ENCODE results near the gene CARD19.

The CARD19 gene, protein sequence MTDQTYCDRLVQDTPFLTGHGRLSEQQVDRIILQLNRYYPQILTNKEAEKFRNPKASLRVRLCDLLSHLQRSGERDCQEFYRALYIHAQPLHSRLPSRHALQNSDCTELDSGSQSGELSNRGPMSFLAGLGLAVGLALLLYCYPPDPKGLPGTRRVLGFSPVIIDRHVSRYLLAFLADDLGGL

DNA sequence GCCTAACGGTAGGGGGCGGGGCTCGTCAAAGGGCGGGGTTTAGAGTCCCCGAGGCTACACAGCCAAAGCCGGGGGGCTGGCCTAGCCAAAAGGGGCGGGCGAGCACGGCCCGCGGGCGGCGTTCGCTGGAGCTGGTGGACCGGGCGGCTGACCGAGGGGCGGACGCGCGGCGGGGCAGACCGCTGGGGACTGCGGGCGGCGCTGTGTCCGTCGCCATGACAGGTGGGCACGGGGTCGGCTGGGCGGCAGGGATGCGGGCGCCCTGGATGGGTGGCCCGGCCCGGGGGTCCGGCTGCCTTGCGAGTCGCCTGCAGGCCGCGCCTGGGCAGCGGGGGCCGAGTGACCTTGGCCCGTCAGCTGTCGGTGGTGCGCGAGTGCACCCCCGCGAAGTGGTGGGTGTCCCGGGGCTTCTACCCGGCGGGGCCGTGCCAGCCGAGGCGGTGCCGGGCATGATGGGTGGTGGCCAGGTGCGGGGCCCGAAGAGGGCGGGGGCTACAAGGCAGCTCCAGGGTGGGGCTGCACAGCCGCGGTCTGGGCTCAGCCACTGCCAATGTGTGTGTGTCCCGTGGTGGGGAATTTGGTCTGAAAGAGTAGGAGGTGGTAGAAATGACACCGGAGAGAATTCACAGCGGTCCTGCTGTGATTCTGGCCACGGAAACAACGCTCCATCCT is at the start of gene CARD19:
Gene CARD19, plus strand, starts transcription at position 87 of the 672 bp plus-strand sequence. Its CDS starts 129 bp downstream, at position 216.
- peak; percentile 65 for DNase-seq (ENCODE audit: low spot score)

DNA sequence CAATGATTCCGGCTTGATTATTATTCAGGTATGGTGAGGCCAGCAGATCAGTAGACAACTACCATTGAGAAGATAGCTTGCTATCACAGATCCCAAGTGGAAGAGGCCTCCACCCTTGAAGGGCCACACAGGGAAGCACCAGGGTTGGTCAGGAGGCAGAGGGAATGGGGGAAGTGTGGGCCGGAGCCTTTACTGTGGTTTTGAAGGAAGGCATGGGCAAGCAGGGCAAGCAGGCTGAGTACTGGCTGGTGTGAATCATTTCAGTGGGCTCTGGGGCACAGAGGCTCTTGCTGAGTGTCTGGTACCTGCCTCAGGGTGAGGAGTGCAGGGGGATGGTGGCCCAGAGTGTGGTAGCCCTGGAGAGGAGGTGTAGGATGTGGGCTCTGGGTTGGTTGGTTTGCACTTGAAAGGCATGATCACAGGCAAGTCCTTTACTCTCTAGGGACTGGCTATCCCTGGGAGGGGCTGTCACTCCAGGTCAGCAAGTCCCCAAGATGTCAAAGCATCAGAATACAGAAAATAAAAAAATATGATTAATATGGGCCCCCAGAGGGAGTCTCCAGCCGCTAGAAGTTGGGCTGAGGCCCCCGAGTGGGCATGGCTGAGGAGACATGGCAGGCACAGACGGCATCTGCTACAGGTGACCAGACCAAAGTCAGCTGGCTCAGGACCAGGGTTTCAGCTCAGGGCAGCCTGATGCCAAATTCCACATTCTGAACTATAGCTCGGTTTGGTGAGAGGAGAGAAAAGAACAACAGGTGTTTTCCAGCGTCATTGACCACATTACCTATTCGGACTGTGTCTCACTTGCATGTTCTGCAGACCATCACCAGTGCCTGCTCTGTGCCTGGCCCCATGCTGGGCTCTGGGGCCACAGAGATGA is 47.2 kb upstream of the CARD19 start:
- DNase-seq (ENCODE audit: low spot score), result no peak

DNA sequence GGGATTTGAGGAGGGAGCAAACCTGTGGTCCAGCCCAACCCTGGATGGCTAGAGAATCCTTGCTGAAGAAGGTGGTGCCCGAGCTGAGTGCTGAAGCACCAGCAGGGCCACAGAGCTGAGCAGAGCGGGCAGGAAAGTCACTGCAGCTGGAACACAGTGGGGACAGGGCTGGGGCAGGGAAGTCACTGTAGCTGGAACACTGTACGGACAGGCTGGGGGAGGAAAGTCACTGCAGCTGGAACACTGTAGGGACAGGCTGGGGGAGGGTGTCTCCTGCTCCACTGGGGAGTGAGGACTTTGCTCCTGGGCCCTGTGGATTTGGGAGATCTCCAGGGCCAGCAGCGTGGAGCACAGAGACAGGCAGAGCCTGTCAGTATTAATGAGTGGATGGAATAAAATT is 46.5 kb upstream of the CARD19 start:
- DNase-seq (ENCODE audit: low spot score), result no peak

DNA sequence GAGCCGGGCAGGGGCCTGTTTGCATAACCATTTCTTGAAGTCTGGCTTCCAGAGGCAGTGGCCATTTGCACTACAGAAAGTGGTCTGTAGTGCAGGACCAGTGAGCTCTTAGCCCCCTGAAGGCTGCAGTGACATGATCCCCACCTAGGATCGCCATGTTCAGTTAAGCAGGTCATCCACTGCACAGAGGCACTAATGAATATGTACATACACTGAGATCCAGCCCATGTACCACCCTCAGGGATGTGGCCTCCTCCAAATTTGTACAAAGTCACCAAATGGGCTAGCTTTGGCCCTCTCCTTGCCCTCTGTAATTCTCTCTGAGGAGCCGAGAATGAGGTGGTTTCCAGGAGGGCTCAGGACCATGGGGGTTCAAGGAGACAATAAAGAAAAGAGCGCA is 45.8 kb upstream of the CARD19 start:
- DNase-seq (ENCODE audit: low spot score), result no peak

DNA sequence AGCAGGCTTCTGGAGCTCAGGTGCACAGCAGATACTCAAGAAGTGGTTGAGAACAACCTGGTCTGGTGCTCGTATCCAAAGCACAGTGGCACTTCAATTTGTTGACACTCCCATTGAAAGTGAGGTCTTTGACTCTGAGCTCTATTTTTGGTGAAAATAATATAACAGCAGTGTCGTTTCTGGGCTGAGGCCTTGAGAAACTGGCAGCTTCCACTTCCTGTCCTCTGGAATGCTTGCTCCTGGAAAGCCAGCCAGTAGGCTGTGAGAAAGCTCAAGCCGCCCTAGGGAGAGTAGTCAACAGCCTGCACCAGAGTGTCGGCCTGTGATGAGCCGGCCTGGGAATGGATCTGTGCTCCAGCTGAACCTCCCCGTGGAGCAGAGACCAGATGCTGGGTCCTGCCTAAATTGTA is 44.3 kb upstream of the CARD19 start:
- DNase-seq (ENCODE audit: low spot score), result no peak

DNA sequence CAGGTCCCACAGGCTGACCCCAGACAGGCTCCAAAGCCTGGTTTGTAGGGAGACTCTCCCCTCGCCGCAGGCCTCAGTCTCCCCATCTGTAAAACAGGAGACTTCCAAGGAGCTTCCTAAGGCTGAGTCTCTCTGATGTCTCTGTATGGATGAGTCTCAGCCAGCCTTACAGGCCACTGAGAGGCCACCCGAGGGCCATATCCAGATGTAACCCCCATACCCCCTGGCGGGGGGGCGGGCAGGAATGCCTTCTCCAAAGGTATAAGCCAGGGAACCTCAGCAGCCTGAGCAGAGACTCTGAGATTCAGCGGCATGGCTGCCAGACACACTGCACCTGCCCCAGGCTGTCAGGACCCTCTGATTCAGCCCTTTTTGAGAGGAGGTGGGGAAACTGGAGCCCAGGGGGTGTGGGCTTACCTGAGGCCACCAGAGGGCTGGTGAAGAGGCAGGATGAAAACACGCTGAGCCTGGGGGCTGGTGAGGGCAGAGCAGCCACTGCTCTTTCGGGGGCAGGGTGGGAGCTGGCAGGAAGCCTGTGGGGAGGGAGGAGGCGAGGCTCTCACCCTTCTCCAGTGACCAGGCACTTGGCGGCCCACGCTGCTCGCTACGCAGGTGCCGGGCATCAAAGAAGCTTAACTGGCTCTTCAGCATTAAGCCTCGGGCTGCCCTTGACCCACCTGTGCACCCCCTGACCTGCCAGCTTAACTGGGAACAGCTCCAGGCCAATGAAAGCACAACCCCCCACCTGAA is 43.1 kb upstream of the CARD19 start:
- DNase-seq (ENCODE audit: low spot score), result no peak

DNA sequence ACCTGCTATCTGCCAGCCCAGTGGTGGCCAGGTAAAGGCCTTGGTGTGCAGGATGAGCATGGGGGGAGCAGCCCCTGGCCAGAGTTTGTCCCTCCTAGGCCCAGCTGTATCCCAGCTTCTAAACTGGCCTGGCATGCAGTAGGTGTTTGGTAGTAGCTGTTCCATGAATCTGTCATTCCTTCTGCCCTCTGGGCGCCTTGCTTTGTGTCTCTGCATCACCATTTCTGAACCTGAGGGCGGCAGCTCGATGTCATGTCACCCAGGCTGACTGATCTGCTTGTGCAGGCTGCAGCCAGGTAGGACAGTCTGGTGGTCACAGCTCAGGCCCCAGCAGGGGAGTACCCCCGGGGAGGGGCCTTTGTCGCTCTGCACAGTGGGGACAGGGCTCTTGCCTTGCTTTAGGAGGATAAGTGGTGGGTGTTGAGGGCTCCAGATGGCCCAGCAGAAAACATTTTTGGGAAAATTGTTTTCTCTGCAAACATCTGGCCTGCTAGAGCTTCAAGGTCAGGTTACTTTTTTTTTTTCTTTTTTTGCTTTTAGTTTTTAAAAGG is 42.2 kb upstream of the CARD19 start:
- no peak for DNase-seq (ENCODE audit: low spot score)

DNA sequence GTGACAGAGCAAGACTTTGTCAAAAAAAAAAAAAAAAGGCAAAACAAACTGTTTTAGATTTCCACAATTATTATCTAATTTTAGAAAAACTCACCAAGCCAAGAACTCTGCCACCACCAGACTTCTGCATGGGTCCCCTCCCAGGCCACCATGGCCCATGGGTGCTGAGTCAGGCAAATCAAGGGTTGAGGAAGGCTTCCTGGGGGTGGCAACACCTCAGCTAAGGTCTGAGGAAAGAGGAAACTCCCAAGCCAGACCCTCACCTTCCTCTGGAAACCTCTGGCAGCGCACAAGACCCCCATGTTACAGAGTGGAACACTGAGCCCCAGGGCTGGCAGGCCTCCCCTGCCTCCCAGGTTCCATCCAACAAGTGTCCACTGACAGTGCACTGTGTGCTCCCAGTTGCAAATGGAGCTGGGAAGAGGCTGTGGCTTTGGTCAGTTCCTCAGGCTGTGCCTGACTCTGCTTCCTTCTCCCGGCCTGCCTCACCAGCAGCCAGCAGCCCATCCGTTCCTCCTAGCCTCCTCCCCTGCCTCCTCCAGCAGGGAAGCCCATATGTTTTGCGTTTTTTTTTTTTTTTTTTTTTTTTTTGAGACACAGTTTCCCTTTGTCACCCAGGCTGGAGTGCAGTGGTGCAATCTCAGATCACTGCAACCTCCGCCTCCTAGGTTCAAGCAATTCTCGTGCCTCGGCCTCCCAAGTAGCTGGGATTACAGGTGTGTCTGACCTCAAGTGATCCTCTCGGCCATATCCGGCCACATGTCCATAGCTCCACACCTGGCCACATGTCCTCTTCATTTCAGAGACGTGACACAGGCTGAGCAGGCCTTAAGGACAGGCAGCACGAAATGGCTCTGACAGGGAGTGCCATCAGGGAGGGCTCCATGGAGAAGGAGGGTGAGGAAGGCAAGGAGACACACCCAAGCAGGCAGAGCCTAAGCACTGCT is 41.0 kb upstream of the CARD19 start:
- DNase-seq (ENCODE audit: low spot score), result no peak

DNA sequence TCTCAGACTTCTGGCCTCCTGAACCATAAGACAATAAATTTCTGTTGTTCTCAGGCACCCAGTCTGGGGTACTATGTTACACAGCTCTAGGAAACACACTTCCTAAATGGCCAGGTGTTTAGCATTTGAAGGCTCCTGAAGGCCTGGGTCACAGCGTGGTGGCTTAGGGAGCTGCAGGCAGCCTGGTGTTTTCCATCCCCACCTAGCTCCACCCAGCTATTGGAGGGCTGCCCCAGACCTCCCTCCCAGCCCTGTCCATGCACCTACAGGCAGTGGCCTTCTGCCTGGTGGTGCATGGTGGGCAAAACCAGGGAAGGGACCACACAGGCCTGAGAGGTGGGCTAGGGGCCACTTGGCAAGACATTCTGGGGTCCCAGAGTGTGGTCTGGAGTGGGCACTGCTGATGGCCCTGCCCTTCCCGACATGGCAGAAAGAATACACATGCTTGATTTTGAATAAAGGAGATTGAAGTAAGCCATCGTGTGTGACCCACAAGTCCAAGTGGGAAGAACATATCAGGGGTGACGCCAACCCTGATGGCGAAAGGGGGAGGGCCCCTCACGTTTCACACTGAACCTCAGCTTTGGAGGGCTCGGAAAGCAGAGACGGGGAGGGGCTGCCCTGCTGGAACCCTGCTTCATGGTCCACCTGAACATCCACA is 38.8 kb upstream of the CARD19 start:
- peak; percentile 41 for DNase-seq (ENCODE audit: low spot score)

DNA sequence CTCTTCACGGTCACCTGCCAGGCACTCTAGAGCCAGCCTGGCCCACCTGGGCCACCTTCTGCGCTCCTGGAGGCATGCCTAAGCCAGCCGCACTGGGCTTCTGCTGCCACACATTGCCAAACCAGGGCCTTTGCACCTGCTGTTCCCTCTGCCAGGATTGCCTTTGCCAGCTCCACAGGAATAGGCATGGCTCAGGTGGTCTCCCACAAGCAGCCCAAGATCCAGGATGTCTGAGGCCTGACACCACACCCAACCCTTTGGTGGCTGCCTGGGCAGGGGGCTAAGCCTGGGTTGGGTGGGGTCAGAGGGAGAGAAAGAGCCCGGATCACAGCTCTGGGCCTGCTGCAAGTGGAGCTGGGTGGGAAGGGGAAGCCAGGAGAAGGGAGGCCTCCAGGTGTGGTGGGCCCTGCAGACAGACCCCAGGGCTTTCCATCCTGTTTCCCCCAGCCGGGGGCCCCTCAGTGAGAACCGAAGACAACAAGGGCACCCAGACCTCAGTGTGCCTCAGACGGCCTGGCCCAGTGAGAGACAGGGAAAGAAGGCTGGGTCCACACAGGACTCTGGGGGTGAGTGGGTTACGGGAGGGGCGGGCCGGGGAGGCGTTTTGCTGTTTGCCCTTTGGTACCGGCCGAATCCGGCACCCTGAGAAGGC is 38.2 kb upstream of the CARD19 start:
- peak; percentile 61 for DNase-seq (ENCODE audit: low spot score)

DNA sequence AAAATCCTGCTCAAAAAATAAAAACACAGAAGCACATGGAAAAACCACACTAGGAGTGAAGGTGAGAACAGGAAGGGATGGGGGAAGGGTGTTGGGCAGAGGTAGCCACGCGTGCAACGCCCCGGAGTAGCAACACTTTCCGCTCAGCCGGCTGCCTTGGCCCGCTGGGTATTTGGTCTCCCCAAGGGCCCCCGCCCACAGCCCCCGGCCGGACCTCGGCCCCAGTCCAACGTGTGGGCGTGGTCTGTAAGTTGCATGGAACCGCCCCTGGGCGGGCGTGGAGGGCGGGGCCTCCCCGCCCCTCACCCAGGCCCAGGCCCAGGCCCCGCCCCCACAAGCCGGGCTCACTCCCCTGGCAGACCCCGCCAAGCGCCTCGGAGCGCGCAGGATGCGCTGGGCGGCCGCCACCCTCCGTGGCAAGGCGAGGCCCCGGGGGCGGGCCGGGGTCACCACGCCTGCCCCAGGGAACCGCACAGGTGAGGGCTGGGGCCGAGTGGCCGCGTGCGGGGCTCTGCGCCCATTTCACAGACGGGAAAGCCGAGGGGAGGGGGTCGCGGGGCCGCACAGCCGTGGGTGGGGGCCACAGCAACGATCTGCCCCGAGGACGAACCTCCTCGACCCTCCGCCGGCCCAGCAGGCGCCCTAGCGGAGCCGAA is 37.5 kb upstream of the CARD19 start, which contains the start of gene SUSD3:
Gene SUSD3, plus strand, starts transcription at position 347 of the 656 bp plus-strand sequence. Its CDS starts 42 bp downstream, at position 389.
- DNase-seq (ENCODE audit: low spot score), result peak; percentile 86

DNA sequence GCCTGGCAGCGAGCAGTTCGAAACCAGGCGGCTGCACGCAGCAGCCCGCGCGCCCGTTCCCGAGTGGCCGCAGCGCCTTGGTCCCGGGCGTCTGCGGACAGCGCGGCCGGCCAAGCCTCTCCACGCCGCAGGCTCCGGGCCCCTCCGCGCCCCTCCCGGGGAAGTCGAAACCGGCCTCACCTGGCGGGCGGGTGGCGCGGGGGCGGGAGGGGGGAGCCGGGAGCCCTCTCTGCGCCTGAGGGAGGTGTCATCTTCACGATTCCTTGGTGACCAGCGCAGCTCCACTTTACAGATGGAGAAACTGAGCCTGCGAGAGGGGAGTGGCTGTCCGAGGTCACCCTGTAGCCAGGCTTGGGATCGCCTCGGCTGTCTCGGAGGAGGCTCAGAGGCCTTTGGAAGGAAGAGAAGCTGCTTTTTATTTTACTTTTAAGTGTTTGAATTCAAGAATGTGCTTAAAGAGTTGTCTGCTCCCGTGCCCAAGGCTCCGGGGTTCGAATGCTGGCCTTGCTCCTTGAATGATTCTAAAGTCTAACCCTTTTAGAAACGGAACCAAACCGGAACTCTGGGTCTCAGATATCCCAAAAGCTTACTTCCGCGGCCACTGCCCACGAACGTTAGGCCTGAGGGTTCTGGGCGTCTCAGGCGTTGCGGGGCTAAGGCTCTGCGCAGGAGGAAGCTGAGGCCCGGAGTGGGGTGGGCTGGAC is 36.9 kb upstream of the CARD19 start:
- DNase-seq (ENCODE audit: low spot score), result peak; percentile 58

DNA sequence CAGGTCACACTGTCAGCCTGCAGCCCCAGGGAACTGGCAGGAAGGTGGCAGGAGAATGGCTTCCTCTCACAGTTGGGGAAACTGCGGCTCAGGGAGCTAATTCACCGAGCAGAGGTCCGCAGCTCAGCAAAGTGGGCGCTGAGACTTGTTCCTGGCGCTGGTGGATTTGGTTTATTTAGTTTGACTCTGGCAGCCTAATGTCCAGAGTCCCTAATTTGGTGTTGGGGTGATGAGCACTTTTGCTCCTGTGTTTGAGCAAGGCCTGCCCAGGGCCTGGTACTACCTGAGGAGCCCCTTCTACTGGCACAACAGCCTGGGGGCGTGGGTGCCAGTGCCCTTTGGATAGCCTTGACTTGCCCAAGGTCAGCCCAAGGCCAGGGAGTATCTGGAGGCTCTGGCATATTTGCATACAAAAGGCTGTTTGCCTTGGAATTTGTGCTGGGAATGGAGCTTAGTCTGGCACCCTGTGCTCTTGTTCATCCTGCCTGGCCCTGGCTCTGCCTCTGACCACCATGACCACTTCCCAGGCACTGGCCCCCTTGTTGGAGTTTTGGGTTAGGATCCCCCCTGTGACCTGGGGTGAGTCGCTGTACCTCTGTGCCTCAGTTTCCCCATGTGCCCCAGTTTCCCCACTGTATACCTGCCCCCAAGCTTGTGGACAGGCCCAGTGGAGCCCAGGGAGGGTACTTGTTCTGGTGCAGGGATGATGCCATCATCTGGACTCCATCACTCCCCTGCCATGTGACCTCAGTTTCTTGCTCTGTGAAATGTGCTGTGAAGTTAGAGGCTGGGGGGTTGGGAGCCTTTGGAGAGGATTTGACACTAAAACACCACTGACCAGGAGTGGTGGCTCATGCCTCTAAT is 36.1 kb upstream of the CARD19 start:
- DNase-seq (ENCODE audit: low spot score), result peak; percentile 49

DNA sequence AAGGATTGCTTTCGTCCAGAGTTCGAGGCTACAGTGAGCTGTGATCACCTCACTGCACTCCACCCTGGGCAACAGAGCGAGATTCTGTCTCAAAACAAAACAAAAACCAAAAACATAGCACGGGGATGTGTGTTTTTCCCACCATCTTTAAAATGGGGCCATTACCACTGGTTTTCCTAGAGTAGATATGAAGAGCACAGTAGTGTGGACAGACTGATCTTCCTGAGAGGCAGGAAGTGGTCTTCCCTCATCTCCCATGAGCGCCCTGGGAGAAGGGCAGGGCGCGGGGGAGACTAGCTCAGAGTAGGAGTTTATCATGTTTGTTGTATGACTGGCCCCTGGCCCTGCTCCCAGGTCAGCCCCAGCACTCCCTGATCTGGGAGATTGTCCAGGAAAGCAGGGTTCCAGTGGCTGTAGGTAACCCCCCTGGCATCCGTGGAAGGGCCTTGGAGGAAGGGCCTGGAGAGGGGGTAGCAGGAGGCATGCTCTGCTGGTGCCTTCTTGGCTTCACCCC is 35.2 kb upstream of the CARD19 start:
- DNase-seq (ENCODE audit: low spot score), result peak; percentile 51

DNA sequence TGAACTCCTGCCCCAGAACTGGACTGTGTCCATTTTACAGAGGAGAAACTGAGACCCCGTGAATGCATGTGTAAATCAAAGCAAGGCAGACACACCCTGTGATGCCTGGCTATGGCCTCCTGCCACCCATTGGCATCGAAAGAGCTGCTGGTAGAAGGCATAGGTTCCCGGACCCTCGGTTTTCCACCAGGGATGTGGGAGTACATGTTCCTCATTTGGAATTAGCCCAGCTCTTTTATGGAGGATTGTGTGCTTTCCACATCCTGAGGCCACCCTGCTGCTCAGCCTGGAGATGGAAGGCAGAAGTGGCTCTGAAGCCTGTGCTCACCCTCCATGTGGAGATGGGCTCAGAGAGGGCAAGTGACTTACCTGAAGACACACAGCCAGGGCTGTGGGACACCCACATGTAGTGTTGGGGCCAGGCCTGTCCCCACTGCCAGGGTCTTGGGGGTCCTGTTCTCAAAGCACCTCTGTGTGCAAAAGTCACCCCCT is 34.7 kb upstream of the CARD19 start:
- no peak for DNase-seq (ENCODE audit: low spot score)

DNA sequence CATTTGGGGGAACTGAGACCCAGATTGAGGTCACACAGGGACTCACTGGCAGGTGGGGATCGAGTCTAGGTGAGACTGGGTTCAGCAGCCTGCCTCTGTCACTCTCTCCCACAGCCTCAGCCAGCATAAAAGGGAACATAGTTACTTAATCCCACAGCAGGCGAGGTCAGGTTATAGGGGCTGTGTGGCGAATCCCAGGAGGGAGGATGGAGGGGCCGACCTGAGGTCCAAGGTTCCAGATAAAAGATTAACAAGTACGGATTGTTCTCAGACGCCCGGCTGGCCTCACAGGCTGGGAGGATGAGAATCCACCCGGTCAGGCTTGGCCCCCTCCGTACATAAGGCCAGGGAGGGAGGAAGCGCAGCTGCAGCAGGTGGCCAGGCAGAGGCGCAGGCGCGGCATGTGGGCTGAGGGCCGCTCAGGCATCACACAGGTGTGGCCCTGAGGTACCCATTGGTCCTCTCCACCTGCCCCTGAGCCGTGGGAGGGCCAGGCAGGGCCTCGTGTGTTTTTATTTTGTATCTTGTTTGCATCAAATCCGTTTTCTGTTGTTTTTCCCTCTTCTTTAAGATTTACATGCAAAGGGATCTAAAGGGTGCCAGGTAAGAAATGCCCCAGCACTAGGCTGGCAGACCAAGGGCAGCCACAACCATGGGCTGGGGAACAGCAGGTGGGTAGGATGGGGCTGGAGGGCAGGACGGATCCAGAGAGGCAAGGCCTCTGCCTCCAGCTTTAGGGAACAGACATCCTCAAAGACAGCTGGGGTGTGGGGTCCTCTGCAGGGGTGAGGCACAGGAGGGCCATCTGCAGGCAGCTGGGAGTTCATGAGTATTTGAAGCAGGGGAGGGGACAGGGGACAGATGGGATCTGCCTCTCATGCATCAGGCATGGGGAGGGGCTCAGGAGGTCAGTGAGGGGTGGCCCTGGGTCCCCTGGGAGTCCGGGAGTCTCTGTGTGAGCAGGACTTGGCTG is 33.9 kb upstream of the CARD19 start:
- peak; percentile 93 for DNase-seq (ENCODE audit: low spot score)
